Thymus (tissue), 11 donors: Measurements from ENCODE around the gene AJM1. TPM values are rescaled to one million over a fixed set of nuclear protein-coding genes. Genes with fewer than 3 reads are reported as not detected.

ENCODE experiments used
- DNase-seq, 9 donors: peaks; one replicate each; pipeline ENCODE4 v3.0.0-alpha.2; 2013; ENCODE audit warnings: low spot score in 9 of 9, low read depth in 6 of 9, missing footprints in 1 of 9
- H3K27ac ChIP-seq, 2 donors: one replicate each; pipeline ENCODE4 v1.5.1; 2013; ENCODE audit warnings: control low read depth in 1 of 2, low read depth in 1 of 2, low read length in 1 of 2, mild to moderate bottlenecking in 1 of 2, moderate library complexity in 1 of 2
- H3K27me3 ChIP-seq, 2 donors: one replicate each; pipeline ENCODE4 v1.5.1; 2013; ENCODE audit warnings: low read length in 1 of 2; ENCODE audit not compliant: control insufficient read depth in 2 of 2, insufficient read depth in 1 of 2
- H3K36me3 ChIP-seq, 2 donors: one replicate each; pipeline ENCODE4 v1.5.1; 2013; ENCODE audit warnings: low read length in 1 of 2, mild to moderate bottlenecking in 1 of 2, moderate library complexity in 1 of 2; ENCODE audit not compliant: control insufficient read depth in 2 of 2, insufficient read depth in 2 of 2
- H3K4me1 ChIP-seq, 2 donors: one replicate each; pipeline ENCODE4 v1.5.1; 2013; ENCODE audit warnings: low read length in 2 of 2; ENCODE audit not compliant: control insufficient read depth in 2 of 2, insufficient read depth in 2 of 2
- H3K4me3 ChIP-seq, 2 donors: one replicate each; pipeline ENCODE4 v1.5.1; 2013; ENCODE audit warnings: low read length in 2 of 2, control low read depth in 1 of 2, mild to moderate bottlenecking in 1 of 2
- H3K9me3 ChIP-seq, 2 donors: one replicate each; pipeline ENCODE4 v1.5.1; 2013; ENCODE audit warnings: low read length in 1 of 2, mild to moderate bottlenecking in 1 of 2; ENCODE audit not compliant: control insufficient read depth in 2 of 2, insufficient read depth in 1 of 2
- WGBS: extraction: QIAGEN DNeasy Blood & Tissue Kit; methylation state at CpG from one replicate; pipeline ENCODE4 v1.1.7; 2013; 5-methylcytosine and 5-hydroxymethylcytosine counted together
- polyA plus RNA-seq: library from polyadenylated mRNA; stranded (reverse); fragments of 200-250 nt; gene quantifications from one replicate; pipeline ENCODE4 v1.2.3, GENCODE V29; 2013
- total RNA-seq: library from RNA; stranded (reverse); fragments of 120-200 nt; gene quantifications from one replicate; pipeline ENCODE4 v1.2.4, GENCODE V29; 2013
- donor health status: healthy.

The AJM1 gene
- total and polyA plus RNA-seq, 2 donors, result 0.42 to 1.8 TPM

DNA sequence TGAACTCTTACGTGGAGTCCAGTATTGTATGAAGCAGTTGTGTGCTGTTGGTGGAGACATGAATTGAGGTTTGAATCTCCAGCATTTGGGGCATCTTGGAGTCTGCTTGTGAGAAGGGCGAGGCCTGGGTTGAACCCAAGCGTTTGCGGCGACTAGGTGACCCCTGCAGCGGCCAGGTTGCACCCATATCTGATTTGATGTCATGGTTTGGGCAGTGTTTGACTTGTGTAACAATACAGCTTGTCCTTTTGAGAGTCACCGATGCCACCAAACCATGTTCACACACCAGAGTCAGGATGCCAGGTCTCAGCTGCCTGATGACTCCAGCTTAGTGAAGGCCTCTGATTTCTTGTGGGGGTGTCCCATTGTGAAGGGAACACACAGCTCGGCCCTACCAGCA is 46.2 kb downstream of the AJM1 start:
- no peaks in the 10 kb centered on the region for H3K9me3 ChIP-seq
- H3K4me1 ChIP-seq, result peaks cover 6 to 20% of the 10 kb centered on the region in 2 donors
- peaks cover 11 to 16% of the 10 kb centered on the region in 2 donors for H3K36me3 ChIP-seq
- 86% methylated on average over 8 of the region's 8 CpGs for WGBS
- no peak for DNase-seq
- H3K27me3 ChIP-seq, result no peaks in the 10 kb centered on the region
- no peak overlapping the region for H3K4me3 ChIP-seq
- H3K27ac ChIP-seq, result peak overlapping the region in 1 of 2 donors; percentile 5

GRCh38 chr9:136889858-136890257 is 47.6 kb downstream of the AJM1 start:
- no peak for DNase-seq
- Histone ChIP-seq H3K36me3 (peaks cover 16 to 21% of the 10 kb centered on the region in 2 donors), H3K27ac (no peak overlapping the region), H3K27me3 (no peaks in the 10 kb centered on the region), H3K4me3 (no peak overlapping the region), H3K9me3 (no peaks in the 10 kb centered on the region), H3K4me1 (peaks cover 6 to 15% of the 10 kb centered on the region in 2 donors)
- WGBS, result 98% methylated on average over 42 of the region's 42 CpGs

GRCh38 chr9:136890661-136891060 is 48.4 kb downstream of the AJM1 start:
- H3K4me3 ChIP-seq, result no peak overlapping the region
- H3K36me3 ChIP-seq, result peaks cover 16 to 21% of the 10 kb centered on the region in 2 donors
- 90% methylated on average over 13 of the region's 13 CpGs for WGBS
- H3K27ac ChIP-seq, result no peak overlapping the region
- H3K9me3 ChIP-seq, result no peaks in the 10 kb centered on the region
- H3K4me1 ChIP-seq, result peaks cover 6 to 8% of the 10 kb centered on the region in 2 donors
- no peaks in the 10 kb centered on the region for H3K27me3 ChIP-seq
- DNase-seq, result no peak

Other genes starting within 250 kb of the AJM1 start
- 18.1 TPM for gene EGFL7, start 179.6 kb upstream of the AJM1 start, total RNA-seq
- 118 TPM for gene EGFL7, start 179.6 kb upstream of the AJM1 start, polyA plus RNA-seq
- 8.2 TPM for gene AGPAT2, start 155.0 kb upstream of the AJM1 start, total RNA-seq
- 28.8 TPM for gene AGPAT2, start 155.0 kb upstream of the AJM1 start, polyA plus RNA-seq
- 10.1 TPM for gene DIPK1B, start 129.9 kb upstream of the AJM1 start, total RNA-seq
- 6.8 TPM for gene DIPK1B, start 129.9 kb upstream of the AJM1 start, polyA plus RNA-seq
- 1.2 TPM for gene LCN10, start 99.5 kb upstream of the AJM1 start, total RNA-seq
- 12.5 TPM for gene LCN10, start 99.5 kb upstream of the AJM1 start, polyA plus RNA-seq
- gene LCN6, start 94.0 kb upstream of the AJM1 start, total RNA-seq, result not detected
- gene LCN6, start 94.0 kb upstream of the AJM1 start, polyA plus RNA-seq, result 7.1 TPM
- gene LCN8, start 84.2 kb upstream of the AJM1 start, total RNA-seq, result not detected
- gene LCN8, start 84.2 kb upstream of the AJM1 start, polyA plus RNA-seq, result 0.02 TPM
- gene LCN15, start 78.0 kb upstream of the AJM1 start, total RNA-seq, result 0.05 TPM
- gene LCN15, start 78.0 kb upstream of the AJM1 start, polyA plus RNA-seq, result 0.43 TPM
- 81.0 TPM for gene TMEM141, start 51.1 kb upstream of the AJM1 start, total RNA-seq
- 81.0 TPM for gene TMEM141, start 51.1 kb upstream of the AJM1 start, polyA plus RNA-seq
- gene CCDC183, start 46.1 kb upstream of the AJM1 start, total RNA-seq, result 3.2 TPM
- 5.0 TPM for gene CCDC183, start 46.1 kb upstream of the AJM1 start, polyA plus RNA-seq
- 43.4 TPM for gene RABL6, start 34.5 kb upstream of the AJM1 start, total RNA-seq
- 55.1 TPM for gene RABL6, start 34.5 kb upstream of the AJM1 start, polyA plus RNA-seq
- 66.5 TPM for gene PHPT1, start 6.9 kb downstream of the AJM1 start, total RNA-seq
- gene PHPT1, start 6.9 kb downstream of the AJM1 start, polyA plus RNA-seq, result 85.7 TPM
- gene MAMDC4, start 9.9 kb downstream of the AJM1 start, total RNA-seq, result 1.3 TPM
- gene MAMDC4, start 9.9 kb downstream of the AJM1 start, polyA plus RNA-seq, result 14.0 TPM
- 410 TPM for gene EDF1, start 23.8 kb downstream of the AJM1 start, total RNA-seq
- gene EDF1, start 23.8 kb downstream of the AJM1 start, polyA plus RNA-seq, result 407 TPM
- gene TRAF2, start 44.0 kb downstream of the AJM1 start, total RNA-seq, result 12.8 TPM
- 18.8 TPM for gene TRAF2, start 44.0 kb downstream of the AJM1 start, polyA plus RNA-seq
- 101 TPM for gene FBXW5, start 102.3 kb downstream of the AJM1 start, total RNA-seq
- gene FBXW5, start 102.3 kb downstream of the AJM1 start, polyA plus RNA-seq, result 162 TPM
- gene C8G, start 102.8 kb downstream of the AJM1 start, total RNA-seq, result 2.2 TPM
- gene C8G, start 102.8 kb downstream of the AJM1 start, polyA plus RNA-seq, result 6.5 TPM
- gene LCN12, start 109.8 kb downstream of the AJM1 start, total RNA-seq, result 4.2 TPM
- gene LCN12, start 109.8 kb downstream of the AJM1 start, polyA plus RNA-seq, result 14.4 TPM
- 5.0 TPM for gene PTGDS, start 135.0 kb downstream of the AJM1 start, total RNA-seq
- gene PTGDS, start 135.0 kb downstream of the AJM1 start, polyA plus RNA-seq, result 137 TPM
- 0.19 TPM for gene LCNL1, start 140.5 kb downstream of the AJM1 start, total RNA-seq
- 5.0 TPM for gene LCNL1, start 140.5 kb downstream of the AJM1 start, polyA plus RNA-seq
- 68.9 TPM for gene PAXX, start 149.9 kb downstream of the AJM1 start, total RNA-seq
- gene PAXX, start 149.9 kb downstream of the AJM1 start, polyA plus RNA-seq, result 431 TPM
- 13.6 TPM for gene CLIC3, start 154.1 kb downstream of the AJM1 start, total RNA-seq
- 44.6 TPM for gene CLIC3, start 154.1 kb downstream of the AJM1 start, polyA plus RNA-seq
- 4.2 TPM for gene ABCA2, start 185.8 kb downstream of the AJM1 start, total RNA-seq
- 37.3 TPM for gene ABCA2, start 185.8 kb downstream of the AJM1 start, polyA plus RNA-seq
- gene FUT7, start 189.6 kb downstream of the AJM1 start, total RNA-seq, result 0.99 TPM
- 4.6 TPM for gene FUT7, start 189.6 kb downstream of the AJM1 start, polyA plus RNA-seq
- gene NPDC1, start 203.7 kb downstream of the AJM1 start, total RNA-seq, result 4.8 TPM
- gene NPDC1, start 203.7 kb downstream of the AJM1 start, polyA plus RNA-seq, result 71.1 TPM
- 0.09 TPM for gene ENTPD2, start 211.6 kb downstream of the AJM1 start, total RNA-seq
- gene ENTPD2, start 211.6 kb downstream of the AJM1 start, polyA plus RNA-seq, result 0.27 TPM
- 6.3 TPM for gene SAPCD2, start 228.1 kb downstream of the AJM1 start, total RNA-seq
- 0.87 TPM for gene SAPCD2, start 228.1 kb downstream of the AJM1 start, polyA plus RNA-seq
- 1.9 TPM for gene UAP1L1, start 235.0 kb downstream of the AJM1 start, total RNA-seq
- gene UAP1L1, start 235.0 kb downstream of the AJM1 start, polyA plus RNA-seq, result 9.4 TPM
- gene MAN1B1, start 244.5 kb downstream of the AJM1 start, total RNA-seq, result 26.8 TPM
- gene MAN1B1, start 244.5 kb downstream of the AJM1 start, polyA plus RNA-seq, result 107 TPM